NCI-H524 treated with DMSO at 0.1 percent for 48 hours (cell line): ENCODE results near the gene ZBTB20.

ENCODE experiments used
- DNase-seq: peaks from one replicate; lab custom pipeline; 2025; lab: John Stamatoyannopoulos, UW

Gene ZBTB20

GRCh38 chr3:114762144-114762543 is 384.9 kb downstream of the ZBTB20 start:
- DNase-seq = no peak

- DNase-seq = no peak
Observed at GRCh38 chr3:114760679-114761078, 386.4 kb downstream of the ZBTB20 start.

GRCh38 chr3:114758831-114759699 is 388.0 kb downstream of the ZBTB20 start:
- no peak for DNase-seq

- DNase-seq = no peak
Observed at GRCh38 chr3:114756506-114757279, 390.4 kb downstream of the ZBTB20 start.

GRCh38 chr3:114746502-114746901 is 400.6 kb downstream of the ZBTB20 start:
- DNase-seq = no peak

- DNase-seq = no peak
Observed at GRCh38 chr3:114745322-114746240, 401.5 kb downstream of the ZBTB20 start.

- no peak for DNase-seq
Observed at GRCh38 chr3:114743746-114744485, 403.2 kb downstream of the ZBTB20 start.

- DNase-seq = no peak
Observed at GRCh38 chr3:114741066-114741465, 406.0 kb downstream of the ZBTB20 start.

GRCh38 chr3:114739627-114740026 is 407.5 kb downstream of the ZBTB20 start:
- no peak for DNase-seq

GRCh38 chr3:114732353-114732752 is 414.7 kb downstream of the ZBTB20 start:
- DNase-seq = no peak

- DNase-seq = no peak
Observed at GRCh38 chr3:114730397-114730796, 416.7 kb downstream of the ZBTB20 start.

GRCh38 chr3:114727373-114727772 is 419.7 kb downstream of the ZBTB20 start:
- DNase-seq = no peak

- DNase-seq = no peak
Observed at GRCh38 chr3:114725966-114726365, 421.1 kb downstream of the ZBTB20 start.

GRCh38 chr3:114722530-114722929 is 424.6 kb downstream of the ZBTB20 start:
- DNase-seq = no peak

GRCh38 chr3:114721864-114722263 is 425.2 kb downstream of the ZBTB20 start:
- no peak for DNase-seq

- DNase-seq = no peak
Observed at GRCh38 chr3:114721209-114721608, 425.9 kb downstream of the ZBTB20 start.

- no peak for DNase-seq
Observed at GRCh38 chr3:114718898-114719210, 428.2 kb downstream of the ZBTB20 start.

- DNase-seq = no peak
Observed at GRCh38 chr3:114718071-114718897, 428.8 kb downstream of the ZBTB20 start.

GRCh38 chr3:114716916-114717315 is 430.2 kb downstream of the ZBTB20 start:
- DNase-seq = no peak

GRCh38 chr3:114716126-114716525 is 431.0 kb downstream of the ZBTB20 start:
- no peak for DNase-seq
